ENCODE measurements around the gene ULK2.

Gene ULK2

GRCh38 chr17:19799796-19800195, 67.9 kb downstream of the ULK2 start:
- TF ChIP-seq ZNF274 (IDR thresholded peaks at IDR 0.05; ENCODE audit: low read depth, low read length), result no peak
- no peak overlapping the region for H3K4me3 ChIP-seq (ENCODE audit: low read length)

- TF ChIP-seq ZNF274 (IDR thresholded peaks at IDR 0.05; ENCODE audit: low read depth, low read length), result no peak
- H3K4me3 ChIP-seq (ENCODE audit: low read length), result no peak overlapping the region
These were observed 71.3 kb downstream of the ULK2 start for GRCh38 chr17:19796457-19796856.

GRCh38 chr17:19791918-19792550, 75.7 kb downstream of the ULK2 start:
- H3K4me3 ChIP-seq (ENCODE audit: low read length), result no peak overlapping the region
- TF ChIP-seq ZNF274 (IDR thresholded peaks at IDR 0.05; ENCODE audit: low read depth, low read length), result no peak

GRCh38 chr17:19787733-19788357, 79.9 kb downstream of the ULK2 start:
- no peak for TF ChIP-seq ZNF274 (IDR thresholded peaks at IDR 0.05; ENCODE audit: low read depth, low read length)

GRCh38 chr17:19785854-19786253, 81.9 kb downstream of the ULK2 start:
- H3K4me3 ChIP-seq (ENCODE audit: low read length), result no peak overlapping the region
- TF ChIP-seq ZNF274 (IDR thresholded peaks at IDR 0.05; ENCODE audit: low read depth, low read length), result no peak

More at GRCh38 chr17:19787733-19788357, 79.9 kb downstream of the ULK2 start:
- no peak overlapping the region for H3K4me3 ChIP-seq (ENCODE audit: low read length)

- H3K4me3 ChIP-seq (ENCODE audit: low read length), result no peak overlapping the region
- TF ChIP-seq ZNF274 (IDR thresholded peaks at IDR 0.05; ENCODE audit: low read depth, low read length), result no peak
These were observed 86.0 kb downstream of the ULK2 start for GRCh38 chr17:19781488-19782458.

- H3K4me3 ChIP-seq (ENCODE audit: low read length), result no peak overlapping the region
- no peak for TF ChIP-seq ZNF274 (IDR thresholded peaks at IDR 0.05; ENCODE audit: low read depth, low read length)
These were observed 86.9 kb downstream of the ULK2 start for GRCh38 chr17:19780846-19781245.

GRCh38 chr17:19773534-19773933, 94.2 kb downstream of the ULK2 start:
- H3K4me3 ChIP-seq (ENCODE audit: low read length), result no peak overlapping the region
- TF ChIP-seq ZNF274 (IDR thresholded peaks at IDR 0.05; ENCODE audit: low read depth, low read length), result no peak

GRCh38 chr17:19771971-19772630, 95.6 kb downstream of the ULK2 start:
- no peak for TF ChIP-seq ZNF274 (IDR thresholded peaks at IDR 0.05; ENCODE audit: low read depth, low read length)
- no peak overlapping the region for H3K4me3 ChIP-seq (ENCODE audit: low read length)

GRCh38 chr17:19770985-19771735, 96.6 kb downstream of the ULK2 start:
- TF ChIP-seq ZNF274 (IDR thresholded peaks at IDR 0.05; ENCODE audit: low read depth, low read length), result no peak
- H3K4me3 ChIP-seq (ENCODE audit: low read length), result no peak overlapping the region

- TF ChIP-seq ZNF274 (IDR thresholded peaks at IDR 0.05; ENCODE audit: low read depth, low read length), result no peak
- no peak overlapping the region for H3K4me3 ChIP-seq (ENCODE audit: low read length)
These were observed 97.6 kb downstream of the ULK2 start for GRCh38 chr17:19769946-19770652.

- no peak for TF ChIP-seq ZNF274 (IDR thresholded peaks at IDR 0.05; ENCODE audit: low read depth, low read length)
- no peak overlapping the region for H3K4me3 ChIP-seq (ENCODE audit: low read length)
These were observed 99.5 kb downstream of the ULK2 start for GRCh38 chr17:19768046-19768782.

Measured in GM08714 (cell line).